MM.1S (cell line): ENCODE measurements around the gene HOMER3.
"Not testable (repeated sequence)": the region's sequence is repeated elsewhere in the genome, so short reads cannot be mapped to it uniquely, and the experiment has no call there.

Source experiments
- DNase-seq: peaks from one replicate; pipeline ENCODE4 v3.0.0-alpha.2; 2015
- H2AFZ ChIP-seq: fragments of 300-600 bp; sonication (generic); 2 replicates; pipeline ENCODE4 v1.6.0; 2016; ENCODE audit warnings: antibody characterized with exemption, low read length
- H3F3A ChIP-seq: fragments of 300-600 bp; sonication (generic); 2 replicates; pipeline ENCODE4 v1.6.1; 2016; ENCODE audit warnings: mild to moderate bottlenecking, antibody characterized with exemption, low read length, moderate library complexity, mixed read lengths; ENCODE audit not compliant: insufficient read depth
- H3K27ac ChIP-seq: fragments of 300-600 bp; sonication (generic); 2 replicates; pipeline ENCODE4 v1.5.1; 2016; ENCODE audit warnings: mild to moderate bottlenecking, low read length
- H3K27me3 ChIP-seq: fragments of 300-600 bp; sonication (generic); replicated peaks from 2 replicates; pipeline ENCODE4 v1.6.0; 2016; ENCODE audit warnings: low read length; ENCODE audit not compliant: insufficient read depth
- H3K36me3 ChIP-seq: fragments of 300-600 bp; sonication (generic); replicated peaks from 2 replicates; pipeline ENCODE4 v1.6.1; 2016; ENCODE audit warnings: mild to moderate bottlenecking, low read length, mixed read lengths; ENCODE audit not compliant: insufficient read depth
- H3K4me1 ChIP-seq: fragments of 300-600 bp; sonication (generic); 2 replicates; pipeline ENCODE4 v1.6.1; 2016; ENCODE audit warnings: low read length, mixed read lengths
- H3K4me2 ChIP-seq: fragments of 300-600 bp; sonication (generic); 2 replicates; pipeline ENCODE4 v1.6.0; 2016; ENCODE audit warnings: low read depth, low read length
- H3K4me3 ChIP-seq: fragments of 300-600 bp; sonication (generic); 2 replicates; pipeline ENCODE4 v1.5.1; 2016; ENCODE audit warnings: low read length, mixed read lengths
- H3K79me2 ChIP-seq: fragments of 300-600 bp; sonication (generic); 2 replicates; pipeline ENCODE4 v1.6.1; 2016; ENCODE audit warnings: mixed run types, low read length, mixed read lengths
- H3K9ac ChIP-seq: fragments of 300-600 bp; sonication (generic); 2 replicates; pipeline ENCODE4 v1.6.1; 2016; ENCODE audit warnings: low read length, mixed read lengths
- H3K9me2 ChIP-seq: fragments of 300-600 bp; sonication (generic); replicated peaks from 2 replicates; pipeline ENCODE4 v1.6.1; 2016; ENCODE audit warnings: mild to moderate bottlenecking, low read length, mixed read lengths; ENCODE audit not compliant: insufficient read depth
- H3K9me3 ChIP-seq: fragments of 300-600 bp; sonication (generic); replicated peaks from 2 replicates; pipeline ENCODE4 v1.6.1; 2016; ENCODE audit warnings: mild to moderate bottlenecking, low read length, mixed read lengths; ENCODE audit not compliant: insufficient read depth
- H4K20me1 ChIP-seq: fragments of 300-600 bp; sonication (generic); 2 replicates; pipeline ENCODE4 v1.6.1; 2016; ENCODE audit warnings: mild to moderate bottlenecking, low read length, moderate library complexity, mixed read lengths; ENCODE audit not compliant: insufficient read depth
- CTCF ChIP-seq: fragments of 300-600 bp; sonication (generic); IDR thresholded peaks from 2 replicates; pipeline ENCODE4 v1.5.1; 2016; ENCODE audit warnings: antibody characterized with exemption, low read length, mixed read lengths
- EZH2 ChIP-seq: fragments of 300-600 bp; sonication (generic); optimal IDR thresholded peaks from 2 replicates; pipeline ENCODE3; 2017; ENCODE audit warnings: low read depth, mild to moderate bottlenecking, antibody characterized with exemption, low read length, mixed read lengths
- EZH2phosphoT487 ChIP-seq: fragments of 300-600 bp; sonication (generic); IDR thresholded peaks from 2 replicates; pipeline ENCODE4 v1.6.1; 2018; ENCODE audit warnings: antibody characterized with exemption, low read length

Gene HOMER3

GRCh38 chr19:18905058-18905456 lies 36.0 kb downstream of the HOMER3 start:
- no peak overlapping the region for H3K4me2 ChIP-seq
- H3K27me3 ChIP-seq: no peaks in the 10 kb centered on the region
- no peaks in the 10 kb centered on the region for H3K9me3 ChIP-seq
- no peaks in the 10 kb centered on the region for H4K20me1 ChIP-seq
- no peak for DNase-seq
- TF ChIP-seq EZH2 (no peak), EZH2phosphoT487 (no peak), CTCF (no peak)
- no peaks in the 10 kb centered on the region for H3K36me3 ChIP-seq
- no peak overlapping the region for H2AFZ ChIP-seq
- H3K79me2 ChIP-seq: no peaks in the 10 kb centered on the region
- no peak overlapping the region for H3K27ac ChIP-seq
- no peaks in the 10 kb centered on the region for H3F3A ChIP-seq
- H3K9ac ChIP-seq: no peak overlapping the region
- H3K9me2 ChIP-seq: no peaks in the 10 kb centered on the region
- H3K4me1 ChIP-seq: no peaks in the 10 kb centered on the region
- no peak overlapping the region for H3K4me3 ChIP-seq

- Histone ChIP-seq H2AFZ (no peak overlapping the region), H4K20me1 (no peaks in the 10 kb centered on the region), H3K9me2 (no peaks in the 10 kb centered on the region), H3K27me3 (no peaks in the 10 kb centered on the region), H3K9ac (no peak overlapping the region), H3K9me3 (no peaks in the 10 kb centered on the region), H3F3A (no peaks in the 10 kb centered on the region), H3K36me3 (no peaks in the 10 kb centered on the region), H3K4me3 (no peak overlapping the region), H3K79me2 (no peaks in the 10 kb centered on the region), H3K4me2 (no peak overlapping the region), H3K4me1 (no peaks in the 10 kb centered on the region), H3K27ac (no peak overlapping the region)
- TF ChIP-seq EZH2: no peak
- no peak for TF ChIP-seq EZH2phosphoT487
- TF ChIP-seq CTCF: no peak
- DNase-seq: no peak
Measured at GRCh38 chr19:18904334-18905057, 36.5 kb downstream of the HOMER3 start.

- Histone ChIP-seq H3K79me2 (no peaks in the 10 kb centered on the region), H3K27ac (no peak overlapping the region), H3K9me2 (no peaks in the 10 kb centered on the region), H3K9me3 (no peaks in the 10 kb centered on the region), H3K9ac (no peak overlapping the region), H3K27me3 (no peaks in the 10 kb centered on the region), H3K4me2 (no peak overlapping the region), H3K36me3 (no peaks in the 10 kb centered on the region), H2AFZ (no peak overlapping the region), H3K4me3 (no peak overlapping the region), H3F3A (no peaks in the 10 kb centered on the region), H3K4me1 (no peaks in the 10 kb centered on the region), H4K20me1 (no peaks in the 10 kb centered on the region)
- DNase-seq: no peak
- TF ChIP-seq EZH2 (no peak), CTCF (no peak), EZH2phosphoT487 (no peak)
Measured at GRCh38 chr19:18903156-18904037, 37.6 kb downstream of the HOMER3 start.

GRCh38 chr19:18902519-18902918 lies 38.5 kb downstream of the HOMER3 start:
- not testable (repeated sequence) for H3K9me2 ChIP-seq, DNase-seq, H3K4me3 ChIP-seq, H3K36me3 ChIP-seq, H3K9ac ChIP-seq, H3K79me2 ChIP-seq, H2AFZ ChIP-seq, H3K9me3 ChIP-seq, H3K4me1 ChIP-seq, H3K4me2 ChIP-seq, H3K27me3 ChIP-seq, H4K20me1 ChIP-seq, H3F3A ChIP-seq, H3K27ac ChIP-seq
